HG02759 (cell line): Measurements from ENCODE around the gene YPEL1.
"Not testable (repeated sequence)": the region's sequence is repeated elsewhere in the genome, so short reads cannot be mapped to it uniquely, and the experiment has no call there.

Source experiments
- ATAC-seq: cut with Tn5 transposase; IDR thresholded peaks from one replicate; pipeline ENCODE4 v1.9.1; 2021; ENCODE audit warnings: mild to moderate bottlenecking, moderate library complexity; ENCODE audit not compliant: unreplicated experiment

YPEL1 gene

DNA sequence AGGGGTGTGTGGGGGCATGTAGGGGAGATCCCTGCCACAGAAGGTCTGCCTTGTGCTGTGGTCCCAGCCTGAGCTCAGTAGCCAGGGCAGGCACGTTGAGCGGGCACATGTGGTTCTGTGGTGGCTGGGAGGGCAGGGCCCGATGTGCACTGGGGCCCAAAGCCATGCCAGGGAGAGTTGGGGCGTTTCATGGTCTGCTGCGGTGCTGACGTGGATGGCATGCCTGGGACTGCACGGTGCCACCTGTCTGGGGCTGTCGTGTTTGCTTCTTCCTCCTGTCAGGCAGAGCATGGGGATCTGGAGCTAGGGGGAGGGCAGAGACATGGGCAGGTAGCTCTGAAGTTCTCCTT lies 50.5 kb downstream of the YPEL1 start:
- ATAC-seq: no peak

DNA sequence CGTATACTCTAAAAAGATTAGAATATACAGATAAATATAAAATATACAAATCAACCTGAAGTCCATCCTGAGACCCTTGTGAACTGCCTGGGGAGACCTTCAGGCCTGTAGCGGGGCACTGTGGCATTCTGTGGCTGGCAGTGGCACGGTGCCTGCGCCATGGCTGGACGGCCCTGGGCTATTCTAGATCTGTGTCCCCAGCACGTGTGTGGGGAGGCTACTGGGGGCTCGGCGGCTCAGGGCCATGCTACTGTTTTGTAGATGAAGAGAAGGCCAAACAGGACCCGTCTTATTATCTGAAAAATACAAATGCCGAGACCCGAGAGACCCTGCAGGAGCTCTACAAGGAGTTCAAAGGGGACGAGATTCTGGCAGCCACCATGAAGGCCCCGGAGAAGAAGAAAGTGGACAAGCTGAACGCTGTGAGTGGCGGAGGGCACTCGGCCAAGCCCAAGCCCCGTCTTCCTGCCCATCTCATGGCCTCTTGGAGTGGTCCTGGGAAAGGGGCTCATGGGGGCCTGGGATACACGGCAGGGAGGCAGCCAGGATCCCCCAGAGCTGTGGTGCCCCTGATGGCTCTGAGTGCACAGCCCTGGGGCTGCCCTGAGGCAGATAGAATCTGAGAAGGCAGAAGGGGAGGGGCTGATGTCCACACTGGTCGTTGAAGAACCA lies 51.0 kb downstream of the YPEL1 start:
- ATAC-seq: no peak

DNA sequence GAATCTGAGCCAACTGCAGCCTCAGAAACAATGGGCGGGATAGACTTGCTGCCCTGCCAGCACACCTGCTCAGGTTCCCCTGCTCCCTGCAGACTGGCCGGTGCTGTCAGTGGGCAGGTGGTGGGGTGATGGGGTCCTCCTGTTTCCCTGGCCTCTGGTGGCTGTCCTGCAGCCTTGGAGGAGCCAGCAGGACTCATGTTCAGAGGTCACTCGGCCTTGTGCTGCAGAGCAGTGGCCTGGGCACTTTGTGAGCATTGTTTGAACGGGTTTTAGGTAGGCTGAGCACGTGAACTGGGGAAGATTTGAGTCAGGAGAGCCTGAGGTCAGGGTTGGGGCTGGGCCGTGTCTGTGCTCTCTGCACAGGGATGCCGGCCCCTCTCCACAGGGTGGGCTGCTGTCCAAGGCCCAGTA lies 52.2 kb downstream of the YPEL1 start:
- no peak for ATAC-seq

DNA sequence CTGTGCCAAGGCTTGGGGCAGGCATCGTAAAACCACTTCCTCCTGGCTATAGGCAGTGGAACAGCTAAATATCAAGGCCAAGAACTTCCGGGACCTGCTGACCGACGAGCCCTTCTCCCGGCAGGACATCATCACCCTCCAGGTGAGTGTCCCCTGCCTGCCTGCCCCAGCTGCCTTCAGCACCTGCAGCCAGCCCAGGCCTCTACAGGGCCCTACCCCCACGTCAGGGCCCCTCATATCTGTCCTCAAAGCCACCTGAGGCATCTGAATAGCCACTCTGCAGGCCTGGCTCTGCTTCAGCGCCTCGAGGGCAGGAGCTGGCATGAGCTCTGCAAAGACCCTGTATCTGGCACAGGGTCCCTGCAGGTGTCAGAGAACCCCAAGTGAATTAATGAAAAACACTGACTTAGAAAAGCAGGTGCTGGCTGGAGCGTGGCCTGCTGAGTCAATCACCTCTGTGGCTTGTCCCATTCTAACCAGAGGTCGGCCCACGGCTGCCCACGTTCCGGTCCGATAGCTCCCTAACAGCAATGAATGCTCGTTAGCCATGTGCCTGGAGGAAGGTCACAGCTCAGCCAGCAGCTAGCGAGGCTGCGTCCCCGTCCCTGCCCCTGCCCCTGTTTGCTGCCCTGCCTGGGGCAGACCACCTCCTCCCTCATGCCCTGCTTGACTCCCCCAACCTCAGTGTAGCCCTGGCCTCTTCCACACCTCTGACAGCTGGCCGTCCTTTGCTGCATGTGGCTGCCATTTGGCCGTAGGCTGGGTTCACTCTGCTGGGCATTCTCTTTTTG lies 53.0 kb downstream of the YPEL1 start:
- no peak for ATAC-seq

DNA sequence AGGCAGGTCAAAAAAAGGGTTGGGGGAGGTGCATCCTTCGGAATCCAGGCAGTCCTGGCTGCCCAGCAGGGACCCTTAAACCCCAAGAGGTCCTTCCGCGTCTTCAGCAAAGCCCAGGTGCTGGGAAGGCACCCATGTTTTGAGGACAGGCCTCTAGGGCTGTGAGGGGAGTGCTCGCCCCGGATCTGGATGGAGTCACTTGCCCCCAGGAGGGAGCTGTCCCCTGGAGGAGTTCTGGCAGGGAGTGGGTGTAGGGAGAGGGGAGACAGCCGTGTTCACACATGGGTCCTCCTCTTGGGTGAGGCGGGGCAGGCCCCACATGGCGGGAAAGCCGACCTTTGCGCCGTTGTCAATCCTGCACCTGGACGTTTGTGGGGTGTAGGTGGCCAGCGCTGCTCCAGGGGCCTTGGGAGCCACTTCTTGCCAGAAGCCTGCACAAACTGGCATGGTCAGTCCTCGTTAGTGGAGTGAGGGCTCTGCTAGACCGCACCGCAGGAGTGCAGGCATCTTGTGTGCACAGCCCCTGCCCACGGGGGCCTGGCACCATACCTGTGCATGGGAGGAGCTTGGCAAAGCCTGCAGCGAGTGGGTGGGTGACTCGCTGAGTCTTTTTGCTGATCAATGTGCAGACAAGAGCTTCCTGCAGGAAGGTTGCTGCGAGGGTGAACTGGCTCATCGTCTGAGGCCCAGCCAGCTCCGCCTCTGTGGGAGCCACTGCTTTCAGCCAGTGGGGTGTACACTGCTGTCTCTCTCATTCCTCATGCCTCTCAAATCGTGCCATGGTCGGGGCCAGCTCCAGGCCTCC lies 53.8 kb downstream of the YPEL1 start:
- no peak for ATAC-seq

DNA sequence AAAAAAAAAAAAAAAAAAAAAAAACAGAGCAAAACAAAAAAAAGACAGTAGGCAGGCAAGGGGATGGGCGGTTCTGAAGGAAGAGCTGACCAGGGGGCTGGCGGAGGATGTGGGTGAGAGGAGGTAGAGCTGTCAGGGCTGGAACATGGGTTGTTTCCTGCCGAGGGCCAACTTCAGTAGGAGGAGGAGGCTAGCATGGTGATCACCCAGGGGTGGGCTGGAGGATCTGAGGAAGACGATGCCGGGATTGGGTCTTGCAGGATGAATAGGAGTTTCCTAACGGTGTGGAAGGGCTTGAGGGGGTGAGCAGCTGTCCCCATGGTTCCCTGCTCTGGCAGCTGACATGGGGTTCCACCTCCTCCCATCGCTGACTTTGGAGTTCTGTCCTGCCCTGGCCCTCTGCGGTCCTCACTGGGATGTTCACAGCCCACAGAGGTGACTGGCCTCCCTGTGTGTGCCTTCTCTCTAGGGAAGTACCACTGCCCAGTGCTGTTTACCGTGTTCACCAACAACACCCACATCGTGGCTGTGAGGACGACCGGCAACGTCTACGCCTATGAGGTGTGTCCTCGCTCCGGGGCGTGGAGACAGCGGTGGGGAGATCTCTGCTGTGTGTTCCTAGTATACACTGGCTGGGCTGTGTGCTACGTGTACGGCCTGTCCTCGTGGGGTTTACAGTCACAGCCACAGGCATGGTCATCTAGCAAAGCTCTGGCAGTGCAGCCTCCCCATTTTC lies 54.6 kb downstream of the YPEL1 start:
- ATAC-seq: no peak

DNA sequence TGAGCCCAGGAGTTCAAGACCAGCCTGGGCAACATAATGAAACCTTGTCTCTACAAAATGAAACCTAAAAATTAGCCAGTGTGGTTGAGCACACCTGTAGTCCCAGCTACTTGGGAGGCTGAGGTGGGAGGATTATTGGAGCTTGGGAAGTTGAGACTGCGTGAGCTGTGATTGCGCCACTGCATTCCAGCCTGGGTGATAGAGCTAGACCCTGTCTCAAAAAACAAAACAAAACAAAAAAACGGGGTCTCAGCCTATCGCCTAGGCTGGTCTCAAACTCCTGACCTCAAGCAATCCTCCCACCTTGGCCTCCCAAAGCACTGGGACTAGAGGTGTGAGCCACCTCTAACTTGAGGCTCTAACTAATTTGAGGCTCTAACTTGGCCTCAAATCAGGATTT lies 56.2 kb downstream of the YPEL1 start:
- no peak for ATAC-seq

DNA sequence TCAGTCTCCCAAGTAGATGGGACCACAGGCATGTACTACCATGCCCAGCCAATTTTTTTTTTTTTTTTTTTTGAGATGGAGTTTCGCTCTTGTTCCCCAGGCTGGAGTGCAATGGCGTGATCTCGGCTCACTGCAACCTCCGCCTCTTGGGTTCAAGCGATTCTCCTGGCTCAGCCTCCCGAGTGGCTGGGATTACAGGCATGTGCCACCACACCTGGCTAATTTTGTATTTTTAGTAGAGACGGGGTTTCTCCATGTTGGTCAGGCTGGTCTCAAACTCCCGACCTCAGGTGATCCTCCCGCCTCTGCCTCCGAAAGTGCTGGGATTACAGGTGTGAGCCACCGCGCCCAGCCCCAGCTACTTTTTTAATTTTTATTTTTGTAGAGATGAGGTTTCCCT lies 56.8 kb downstream of the YPEL1 start:
- not testable (repeated sequence) for ATAC-seq

DNA sequence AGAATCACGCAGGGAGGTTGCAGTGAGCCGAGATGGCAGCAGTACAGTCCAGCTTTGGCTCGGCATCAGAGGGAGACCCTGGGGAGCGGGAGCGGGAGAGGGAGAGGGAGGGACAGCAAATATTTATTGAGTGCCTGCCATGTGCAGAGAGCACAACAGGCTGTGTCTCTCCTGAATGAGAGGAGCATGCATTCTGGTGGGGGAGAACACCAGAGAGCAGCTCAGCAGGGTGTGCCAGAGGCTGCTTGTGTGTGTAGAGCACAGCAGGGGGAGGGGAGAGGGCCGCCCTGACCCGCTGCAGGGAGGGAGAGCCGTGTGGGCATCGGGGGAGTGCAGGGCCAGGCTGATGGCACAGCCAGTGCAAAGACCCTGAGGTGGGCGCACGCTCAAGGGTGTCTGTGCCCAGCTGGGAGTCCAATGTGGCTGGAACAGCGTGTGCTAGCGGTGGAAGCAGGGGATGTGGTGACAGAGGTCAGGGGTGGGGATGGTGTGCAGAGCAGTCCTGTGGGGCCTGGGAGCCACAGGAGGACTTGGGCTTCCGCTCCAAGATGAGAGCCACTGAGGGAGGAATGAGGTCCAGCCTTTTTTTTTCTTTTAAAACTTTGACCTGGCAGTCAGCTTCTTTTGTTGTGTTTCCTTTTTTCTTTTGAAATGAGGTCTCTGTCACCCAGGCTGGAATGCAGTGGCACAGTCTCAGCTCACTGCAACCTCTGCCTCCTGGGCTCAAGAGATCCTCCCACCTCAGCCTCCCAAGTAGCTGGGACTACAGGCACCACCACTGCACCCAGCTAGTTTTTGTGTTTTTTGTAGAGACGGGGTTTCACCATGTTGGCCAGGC lies 57.8 kb downstream of the YPEL1 start:
- no peak for ATAC-seq

DNA sequence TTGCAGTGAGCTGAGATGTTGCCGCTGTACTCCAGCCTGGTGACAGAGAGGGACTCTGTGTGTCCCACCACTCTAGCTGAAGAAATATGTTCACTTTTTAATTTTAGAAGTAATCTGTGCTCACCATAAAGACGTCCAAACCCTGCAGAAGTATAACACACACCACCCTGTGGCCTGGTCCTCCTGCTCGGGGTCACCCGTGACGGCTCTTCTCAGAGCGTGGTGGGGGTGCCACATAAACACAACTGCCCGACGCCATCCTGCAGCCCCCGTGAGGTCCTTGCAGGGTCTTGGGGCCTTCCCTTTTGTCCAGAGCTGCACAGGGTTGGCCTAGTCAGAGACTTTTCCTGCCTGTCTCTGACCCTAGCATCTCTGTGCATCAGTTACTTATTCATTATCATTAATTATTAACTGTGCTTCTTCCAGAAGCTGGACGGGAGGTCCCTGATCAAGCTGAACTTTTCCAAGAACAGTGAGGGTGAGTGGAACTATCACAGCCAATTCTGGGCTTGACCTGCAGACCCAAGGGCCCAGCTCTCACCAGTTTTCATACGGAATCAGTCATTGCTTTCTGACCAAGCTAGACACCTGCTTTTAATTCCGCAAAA lies 60.9 kb downstream of the YPEL1 start:
- no peak for ATAC-seq

DNA sequence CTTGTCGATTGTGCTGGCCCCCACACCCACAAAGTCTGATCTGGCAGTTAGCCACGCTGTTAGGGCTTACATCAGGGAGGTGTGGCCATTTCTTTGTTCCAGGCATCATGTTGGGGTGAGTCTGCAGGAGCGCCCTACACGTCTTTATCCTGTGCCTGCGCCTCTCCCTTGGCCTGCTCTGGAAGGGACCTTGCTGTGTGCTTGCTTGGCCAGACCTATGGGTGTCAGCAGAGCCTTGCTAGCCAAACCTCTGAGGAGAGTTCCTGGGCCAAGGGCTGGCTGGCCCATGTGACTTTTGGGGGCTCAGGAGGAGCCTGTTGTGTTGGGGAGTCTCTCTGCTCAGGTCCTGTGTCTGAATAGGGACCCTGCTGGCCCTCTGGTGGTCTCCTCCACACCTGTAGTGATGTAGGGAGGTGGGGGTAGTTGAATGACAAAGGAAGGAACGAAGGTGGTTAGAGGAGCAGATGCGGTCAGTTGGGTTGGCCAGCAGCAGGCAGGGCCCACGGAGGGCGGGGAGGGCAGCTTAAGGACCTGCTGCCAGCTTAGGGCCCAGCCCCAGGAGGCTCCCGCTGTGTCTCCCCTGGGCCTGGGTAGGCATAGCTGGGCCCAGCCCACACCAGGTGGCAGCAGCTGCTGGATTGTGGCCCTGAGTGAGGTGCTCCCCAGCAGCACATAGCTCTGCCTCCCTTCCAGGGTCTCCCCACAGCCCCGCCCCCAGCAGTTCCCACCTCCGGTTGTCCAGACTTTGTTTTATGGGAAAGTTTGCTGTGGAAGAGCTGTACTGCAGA lies 61.9 kb downstream of the YPEL1 start:
- ATAC-seq: no peak

DNA sequence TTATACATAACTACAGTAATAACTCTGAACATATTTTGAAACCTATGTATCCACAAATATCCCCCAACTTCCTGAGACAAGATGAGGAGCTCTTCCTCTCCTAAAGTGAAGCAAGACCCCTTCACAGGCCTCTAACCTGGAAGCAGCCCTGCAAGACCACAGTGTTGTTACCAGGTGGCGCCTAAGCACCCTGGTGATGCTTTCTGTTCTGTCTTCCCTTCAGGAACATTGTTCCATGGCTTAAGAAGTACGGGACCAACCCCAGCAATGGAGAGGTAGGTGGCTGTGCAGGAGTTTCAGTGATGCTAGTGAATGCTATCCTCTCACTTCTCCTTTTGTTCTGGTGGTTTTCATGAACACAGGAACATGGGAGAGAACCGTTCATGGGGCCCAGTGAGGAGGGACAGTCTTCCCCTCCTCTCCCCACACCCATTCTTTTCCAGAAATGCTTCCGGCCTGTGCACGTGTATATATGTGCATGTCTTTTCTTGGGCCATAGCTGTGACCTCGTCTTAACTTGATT lies 63.4 kb downstream of the YPEL1 start:
- no peak for ATAC-seq

DNA sequence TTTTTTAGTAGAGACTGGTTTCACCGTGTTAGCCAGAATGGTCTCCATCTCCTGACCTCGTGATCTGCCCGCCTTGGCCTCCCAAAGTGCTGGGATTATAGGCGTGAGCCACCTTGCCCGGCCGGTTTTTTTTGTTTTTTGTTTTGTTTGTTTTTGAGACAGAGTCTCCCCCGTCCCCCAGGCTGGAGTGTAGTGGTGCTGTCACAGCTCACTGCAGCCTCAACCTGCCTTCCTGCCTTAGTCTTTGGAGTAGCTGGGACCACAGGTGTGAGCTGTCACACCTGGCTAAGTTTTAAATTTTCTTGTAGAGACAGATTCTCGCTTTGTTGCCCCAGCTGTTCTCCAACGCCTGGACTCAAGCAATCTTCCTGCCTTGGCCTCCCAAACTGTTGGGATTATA lies 66.6 kb downstream of the YPEL1 start:
- no peak for ATAC-seq

DNA sequence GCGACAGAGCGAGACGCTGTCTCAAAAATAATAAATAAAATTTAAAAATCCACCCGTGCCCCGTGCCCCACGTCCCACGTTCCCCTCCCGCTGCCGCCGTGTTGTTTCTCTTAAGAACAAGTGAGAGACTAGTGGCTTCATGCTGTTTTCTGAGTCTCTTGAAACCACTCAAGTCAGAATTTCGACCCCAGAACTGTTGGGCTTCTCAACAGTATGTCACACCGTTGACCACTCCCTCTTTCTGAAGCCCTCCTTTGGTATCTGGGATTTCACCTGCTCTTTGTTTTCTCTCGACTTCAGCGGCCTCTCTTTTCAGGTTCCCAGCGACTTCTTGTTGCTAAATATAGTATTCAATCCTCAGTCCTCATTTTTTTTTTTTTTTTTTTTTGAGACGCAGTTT lies 68.8 kb downstream of the YPEL1 start:
- no peak for ATAC-seq

DNA sequence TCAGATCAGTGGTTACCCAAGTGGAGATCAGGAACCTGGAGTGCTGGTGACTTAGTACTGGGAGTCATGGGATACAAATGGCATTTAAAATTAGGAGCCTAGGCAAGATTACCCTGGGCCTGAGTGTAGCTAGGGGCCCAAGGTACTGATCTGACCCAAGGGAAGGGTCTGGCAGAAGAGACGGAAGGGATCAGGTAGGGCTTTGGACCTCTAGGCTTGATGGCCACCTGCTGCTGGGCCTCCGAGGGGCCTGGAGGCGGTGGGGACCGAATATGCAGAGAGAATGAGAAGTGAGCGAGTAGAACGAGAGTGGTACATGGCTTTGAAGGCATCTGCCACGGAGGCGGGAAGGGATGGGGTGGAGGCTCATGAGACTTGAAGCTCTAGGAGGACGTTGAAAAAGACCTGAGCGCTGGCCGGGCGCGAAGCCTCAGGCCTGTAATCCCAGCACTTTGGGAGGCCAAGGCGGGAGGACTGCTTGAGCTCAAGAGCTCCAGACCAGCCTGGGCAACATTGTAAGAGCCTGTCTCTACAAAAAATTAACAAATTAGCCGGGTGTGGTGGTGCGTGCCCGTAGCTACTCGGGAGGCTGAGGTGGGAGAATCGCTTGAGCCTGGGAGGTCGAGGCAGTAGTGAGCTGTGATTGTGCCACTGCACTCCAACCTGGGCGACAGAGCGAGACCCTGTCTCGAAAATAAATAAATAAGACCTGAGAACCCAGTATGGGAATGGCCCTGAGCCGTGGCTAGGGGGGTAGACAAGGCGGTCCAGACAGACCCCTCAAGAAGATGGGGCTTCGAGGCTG lies 70.3 kb downstream of the YPEL1 start:
- no peak for ATAC-seq

DNA sequence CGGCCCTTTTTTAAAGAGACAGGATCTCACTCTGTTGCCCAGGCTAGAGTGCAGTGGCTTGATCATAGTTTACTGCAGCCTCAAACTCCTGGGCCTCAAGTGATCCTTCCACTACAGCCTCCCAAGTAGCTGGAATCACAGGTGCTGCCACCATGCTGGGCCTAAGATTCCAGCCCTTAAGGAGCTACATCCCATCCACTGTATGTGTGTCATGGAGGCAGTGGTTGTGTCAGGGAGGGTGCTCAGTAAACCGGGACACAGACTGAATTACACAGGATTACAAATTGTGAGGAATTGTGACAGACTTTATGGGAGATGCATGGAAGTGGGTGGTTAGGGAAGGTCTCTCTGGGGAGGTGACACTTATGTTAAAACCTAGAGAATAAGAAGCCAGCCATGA lies 71.9 kb downstream of the YPEL1 start:
- no peak for ATAC-seq

DNA sequence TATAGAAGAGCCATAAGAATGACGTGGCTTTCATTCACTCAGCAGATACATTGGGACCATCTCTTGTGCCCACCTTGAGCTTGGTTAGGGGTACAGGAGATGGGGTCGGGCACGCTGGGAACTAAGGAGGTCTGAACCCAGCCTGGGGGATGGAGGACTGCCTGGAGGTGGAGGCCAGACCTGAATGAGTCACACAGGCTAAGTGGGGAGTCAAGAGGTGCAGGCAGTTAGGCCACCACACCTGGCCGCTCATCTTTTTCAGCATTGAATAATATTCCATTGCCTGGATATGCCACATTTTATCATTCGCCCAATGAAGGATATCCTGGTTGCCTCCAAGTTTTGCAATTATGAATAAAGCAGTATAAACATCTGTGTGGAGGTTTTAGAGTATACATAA lies 73.6 kb downstream of the YPEL1 start:
- no peak for ATAC-seq

DNA sequence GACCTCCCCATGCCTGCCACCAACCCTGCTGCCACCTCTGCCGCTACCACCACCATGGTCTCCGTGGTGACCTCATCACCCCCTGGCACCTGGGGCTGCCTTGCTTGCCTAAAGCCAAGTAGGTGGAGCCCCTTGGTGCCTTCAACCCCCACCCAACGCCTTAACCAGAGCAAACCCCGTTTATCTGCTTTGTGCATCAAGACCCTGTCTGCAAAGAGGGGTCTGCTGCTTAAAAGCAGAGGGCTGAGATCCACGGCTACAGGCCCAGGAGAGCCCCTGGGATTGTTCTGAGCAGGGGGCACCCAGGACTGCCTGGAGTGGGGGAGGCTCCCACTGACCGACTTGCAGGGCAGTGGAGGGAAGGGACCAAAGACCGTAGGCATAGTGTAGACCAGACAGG lies 74.7 kb downstream of the YPEL1 start:
- ATAC-seq: no peak
